Natural killer cell (primary cell): Measurements from ENCODE around the gene ABCA9. TPM values are rescaled to one million over a fixed set of nuclear protein-coding genes. Genes with fewer than 3 reads are reported as not detected.

Experiments used
- ATAC-seq, 3 donors: fragments of 150-1000 bp in 2 of 3; fragments of 200-7000 bp in 1 of 3; cut with Tn5 transposase; 1 replicate in 1 of 3; 2 replicates in 2 of 3; pipeline ENCODE4 v1.10.0; 2021; ENCODE audit warnings: mild to moderate bottlenecking in 2 of 3, moderate library complexity in 2 of 3
- DNase-seq, 2 donors: peaks; one replicate each; pipeline versions ENCODE4 v3.0.0 to v3.0.0-alpha.2; 2013 to 2021; ENCODE audit warnings: mixed read lengths in 1 of 2
- H3K27ac ChIP-seq: one replicate; pipeline ENCODE4 v1.5.1; 2013; ENCODE audit warnings: mild to moderate bottlenecking, low read length
- H3K27me3 ChIP-seq: one replicate; pipeline ENCODE4 v1.6.1; 2013; ENCODE audit warnings: low read length; ENCODE audit not compliant: control insufficient read depth, insufficient read depth
- H3K36me3 ChIP-seq: one replicate; pipeline ENCODE4 v1.6.1; 2013; ENCODE audit warnings: low read length; ENCODE audit not compliant: control insufficient read depth, insufficient read depth
- H3K4me1 ChIP-seq: one replicate; pipeline ENCODE4 v1.6.1; 2013; ENCODE audit warnings: low read length; ENCODE audit not compliant: control insufficient read depth, insufficient read depth
- H3K4me3 ChIP-seq: one replicate; pipeline ENCODE4 v1.5.1; 2013; ENCODE audit warnings: low read length
- H3K9me3 ChIP-seq: one replicate; pipeline ENCODE4 v1.6.1; 2013; ENCODE audit warnings: low read length; ENCODE audit not compliant: control insufficient read depth, insufficient read depth
- H3K27ac Mint-ChIP-seq, 2 donors: one replicate each; pipeline ENCODE4 v1.8.0; 2022; ENCODE audit warnings: mild to moderate bottlenecking in 2 of 2, mixed read lengths in 2 of 2, moderate library complexity in 1 of 2
- H3K27me3 Mint-ChIP-seq, 2 donors: one replicate each; pipeline ENCODE4 v1.8.0; 2022; ENCODE audit warnings: low read depth in 2 of 2, mixed read lengths in 2 of 2
- H3K36me3 Mint-ChIP-seq: one replicate; pipeline ENCODE4 v1.8.0; 2022; ENCODE audit warnings: mixed read lengths
- H3K4me1 Mint-ChIP-seq, 2 donors: one replicate each; pipeline ENCODE4 v1.8.0; 2022; ENCODE audit warnings: mixed read lengths in 2 of 2
- H3K4me3 Mint-ChIP-seq: one replicate; pipeline ENCODE4 v1.8.0; 2022; ENCODE audit warnings: mild to moderate bottlenecking, moderate library complexity, mixed read lengths
- H3K9me3 Mint-ChIP-seq, 2 donors: one replicate each; pipeline ENCODE4 v1.8.0; 2022; ENCODE audit warnings: mixed read lengths in 2 of 2
- CTCF ChIP-seq: fragments of 200-600 bp; IDR thresholded peaks from one replicate; pipeline ENCODE4 v1.8.0; 2022; ENCODE audit warnings: antibody characterized with exemption
- WGBS: methylation state at CpG from one replicate; pipeline ENCODE4 v1.1.7; 2013; ENCODE audit warnings: missing lambda C conversion rate; ENCODE audit not compliant: insufficient coverage; 5-methylcytosine and 5-hydroxymethylcytosine counted together
- intact Hi-C: fragments of 100-400 bp; cut with micrococcal nuclease; formaldehyde crosslinking; loops from one replicate; pipeline ENCODE4 v1.14.2; 2022
- total RNA-seq, 4 donors: library from RNA; stranded (reverse); fragments of 120-200 nt in 1 of 4; gene quantifications; one replicate each; pipeline versions ENCODE4 v1.2.3 to v1.2.4, GENCODE V29; 2013 to 2022

ABCA9 gene
- total RNA-seq, 3 donors from 2014 or later (not counting 1 experiment from before 2014, with no cell fraction given): 0.05 to 1.2 (median 0.63) TPM

GRCh38 chr17:69090365-69090764 lies 29.6 kb upstream of the ABCA9 start:
- Histone ChIP-seq H3K27me3 (no peaks in the 10 kb centered on the region), H3K4me3 (no peak overlapping the region), H3K36me3 (no peaks in the 10 kb centered on the region), H3K9me3 (no peaks in the 10 kb centered on the region), H3K27ac (no peak overlapping the region), H3K4me1 (no peaks in the 10 kb centered on the region)
- Mint-ChIP-seq H3K36me3 (no peaks in the 10 kb centered on the region), H3K9me3 (no peaks in the 10 kb centered on the region), H3K4me3 (no peak overlapping the region), H3K4me1 (peaks cover 7 to 15% of the 10 kb centered on the region in 2 donors), H3K27ac (no peak overlapping the region), H3K27me3 (peaks cover 0 to 3% of the 10 kb centered on the region in 2 donors)
- intact Hi-C loops: no loop called here
- no peak for DNase-seq
- TF ChIP-seq CTCF: no peak
- 96% methylated on average over 2 of the region's 4 CpGs for WGBS
- ATAC-seq: no peak

- Mint-ChIP-seq H3K27ac (no peak overlapping the region), H3K27me3 (peaks cover 0 to 3% of the 10 kb centered on the region in 2 donors), H3K4me3 (no peak overlapping the region), H3K4me1 (peaks cover 7 to 14% of the 10 kb centered on the region in 2 donors), H3K9me3 (no peaks in the 10 kb centered on the region), H3K36me3 (no peaks in the 10 kb centered on the region)
- no peaks in the 10 kb centered on the region for H3K36me3 ChIP-seq
- intact Hi-C loops: no loop called here
- H3K4me1 ChIP-seq: no peaks in the 10 kb centered on the region
- no peaks in the 10 kb centered on the region for H3K9me3 ChIP-seq
- DNase-seq (no peak), ATAC-seq (no peak)
- no peaks in the 10 kb centered on the region for H3K27me3 ChIP-seq
- no peak overlapping the region for H3K27ac ChIP-seq
- TF ChIP-seq CTCF: no peak
- 92% methylated on average over 4 of the region's 4 CpGs for WGBS
- no peak overlapping the region for H3K4me3 ChIP-seq
Observed at GRCh38 chr17:69088643-69089200, 28.0 kb upstream of the ABCA9 start.

- H3K27me3 ChIP-seq: no peaks in the 10 kb centered on the region
- H3K36me3 Mint-ChIP-seq: no peaks in the 10 kb centered on the region
Observed at GRCh38 chr17:69086641-69087040, 25.9 kb upstream of the ABCA9 start.

More at GRCh38 chr17:69086641-69087040, 25.9 kb upstream of the ABCA9 start:
- intact Hi-C loops: no loop called here
- H3K4me3 ChIP-seq: no peak overlapping the region
- no peak for ATAC-seq
- no peaks in the 10 kb centered on the region for H3K36me3 ChIP-seq
- Mint-ChIP-seq H3K9me3 (no peaks in the 10 kb centered on the region), H3K27ac (no peak overlapping the region), H3K4me1 (peaks cover 0 to 7% of the 10 kb centered on the region in 2 donors), H3K27me3 (no peaks in the 10 kb centered on the region), H3K4me3 (no peak overlapping the region)
- no peaks in the 10 kb centered on the region for H3K4me1 ChIP-seq
- peaks cover 8% of the 10 kb centered on the region for H3K9me3 ChIP-seq
- TF ChIP-seq CTCF: no peak
- DNase-seq: no peak
- no peak overlapping the region for H3K27ac ChIP-seq
- no CpG with 5 or more reads among the region's 1 CpG for WGBS
